ENCODE data around the gene IL11. TPM values are rescaled to one million over a fixed set of nuclear protein-coding genes. Genes with fewer than 3 reads are reported as not detected.

Gene IL11
- total RNA-seq, 4 donors from 2014 or later, result 0.66 TPM; not detected in 3

DNA sequence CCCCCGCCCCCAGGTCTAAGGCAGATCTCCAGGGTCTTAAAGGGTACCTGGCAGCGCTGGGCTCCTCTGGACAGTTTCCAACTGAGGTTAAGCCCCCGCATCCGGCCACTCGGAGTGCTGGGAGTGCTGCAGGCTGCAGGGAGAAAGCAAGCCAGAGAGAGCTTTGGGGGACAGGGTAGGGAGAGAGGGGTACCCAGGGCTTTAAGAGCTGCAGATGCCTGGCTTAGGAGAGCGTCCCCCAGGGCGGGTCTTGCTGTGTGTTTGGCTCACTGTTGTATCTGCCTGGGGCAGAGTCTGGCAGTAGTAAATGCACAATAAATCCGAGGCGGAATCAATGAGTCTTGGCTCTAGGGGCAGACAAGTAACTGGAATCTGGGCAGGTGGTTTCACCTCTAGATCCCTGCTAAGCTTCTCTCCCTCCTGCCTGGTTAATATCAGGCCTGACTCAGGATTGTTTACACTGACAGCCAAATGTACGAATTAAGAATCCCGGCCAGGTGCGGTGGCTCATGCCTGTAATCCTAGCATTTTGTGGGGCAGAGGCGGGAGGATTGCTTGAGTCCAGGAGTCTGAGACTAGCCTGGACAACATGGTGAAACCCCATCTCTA is 14.9 kb downstream of the IL11 start:
- no peaks in the 10 kb centered on the region for H3K36me3 ChIP-seq
- in situ Hi-C loops (cut with MboI; ENCODE audit: low sequenced_read_pairs in 4 of 4), result no loop called here
- H3K9me3 ChIP-seq, result no peaks in the 10 kb centered on the region
- ATAC-seq (no peak), DNase-seq (no peak)
- no peak overlapping the region for H3K4me3 ChIP-seq
- no peak overlapping the region for H3K27ac ChIP-seq
- no peak for TF ChIP-seq POLR2A (IDR thresholded peaks at IDR 0.05)
- TF ChIP-seq, protein P1, sequence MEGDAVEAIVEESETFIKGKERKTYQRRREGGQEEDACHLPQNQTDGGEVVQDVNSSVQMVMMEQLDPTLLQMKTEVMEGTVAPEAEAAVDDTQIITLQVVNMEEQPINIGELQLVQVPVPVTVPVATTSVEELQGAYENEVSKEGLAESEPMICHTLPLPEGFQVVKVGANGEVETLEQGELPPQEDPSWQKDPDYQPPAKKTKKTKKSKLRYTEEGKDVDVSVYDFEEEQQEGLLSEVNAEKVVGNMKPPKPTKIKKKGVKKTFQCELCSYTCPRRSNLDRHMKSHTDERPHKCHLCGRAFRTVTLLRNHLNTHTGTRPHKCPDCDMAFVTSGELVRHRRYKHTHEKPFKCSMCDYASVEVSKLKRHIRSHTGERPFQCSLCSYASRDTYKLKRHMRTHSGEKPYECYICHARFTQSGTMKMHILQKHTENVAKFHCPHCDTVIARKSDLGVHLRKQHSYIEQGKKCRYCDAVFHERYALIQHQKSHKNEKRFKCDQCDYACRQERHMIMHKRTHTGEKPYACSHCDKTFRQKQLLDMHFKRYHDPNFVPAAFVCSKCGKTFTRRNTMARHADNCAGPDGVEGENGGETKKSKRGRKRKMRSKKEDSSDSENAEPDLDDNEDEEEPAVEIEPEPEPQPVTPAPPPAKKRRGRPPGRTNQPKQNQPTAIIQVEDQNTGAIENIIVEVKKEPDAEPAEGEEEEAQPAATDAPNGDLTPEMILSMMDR (IDR thresholded peaks at IDR 0.05 in 4 of 5, conservative IDR thresholded peaks at IDR 0.05 in 1 of 5), result no peak
- intact Hi-C loops (cut with DNase I; ENCODE audit: low total_unique reads), result no loop called here
- peaks cover 42 to 56% (median 54%) of the 10 kb centered on the region in 3 donors for H3K27me3 ChIP-seq
- peaks cover 0 to 15% of the 10 kb centered on the region in 2 donors for H3K4me1 ChIP-seq

DNA sequence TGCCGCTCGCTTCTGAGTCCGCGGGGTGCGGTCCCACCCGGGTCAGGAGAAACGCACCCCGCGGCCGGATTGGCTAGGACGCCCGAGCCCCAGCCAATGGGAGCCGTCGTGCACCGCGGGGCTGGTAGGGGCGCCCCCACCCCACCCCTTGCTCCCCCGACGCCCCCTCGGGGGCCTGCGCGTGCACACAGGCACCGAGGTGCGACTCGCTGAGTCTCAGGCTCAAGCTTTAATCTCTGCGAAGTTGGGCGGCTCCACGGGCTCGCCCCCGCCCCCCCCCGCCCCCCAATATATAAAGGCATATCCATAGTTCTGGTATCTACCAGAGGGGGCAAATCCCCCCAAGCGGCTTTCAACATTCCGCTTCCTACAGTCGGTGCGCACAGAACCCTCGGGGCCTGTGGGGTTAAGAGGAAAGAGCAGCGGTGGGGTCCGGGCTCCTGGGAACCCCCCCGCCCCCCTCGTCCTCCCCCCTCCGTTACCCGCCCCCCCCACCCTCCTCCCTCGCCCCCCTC is 15.5 kb downstream of the IL11 start, which contains the start of gene COX6B2:
TSS of gene COX6B2 (minus strand) at position 22 of the 515 bp plus-strand sequence. CDS start 198 bp downstream, outside the sequence.
- peaks cover 42 to 57% (median 54%) of the 10 kb centered on the region in 3 donors for H3K27me3 ChIP-seq
- peak within 1 kb of the TSS; percentile 46 to 54 (median 50) for H3K4me3 ChIP-seq
- H3K36me3 ChIP-seq, result no peaks in the 10 kb centered on the region
- no peaks in the 10 kb centered on the region for H3K9me3 ChIP-seq
- no peak within 1 kb of the TSS for H3K27ac ChIP-seq
- DNase-seq (no peak), ATAC-seq (no peak)
- in situ Hi-C loops (cut with MboI; ENCODE audit: low sequenced_read_pairs in 4 of 4), result no loop called here
- intact Hi-C loops (cut with DNase I; ENCODE audit: low total_unique reads), result no loop called here
- TF ChIP-seq, protein P1 (IDR thresholded peaks at IDR 0.05 in 4 of 5, conservative IDR thresholded peaks at IDR 0.05 in 1 of 5), result no peak
- TF ChIP-seq POLR2A (IDR thresholded peaks at IDR 0.05), result no peak
- H3K4me1 ChIP-seq, result peaks cover 0 to 15% of the 10 kb centered on the region in 2 donors

DNA sequence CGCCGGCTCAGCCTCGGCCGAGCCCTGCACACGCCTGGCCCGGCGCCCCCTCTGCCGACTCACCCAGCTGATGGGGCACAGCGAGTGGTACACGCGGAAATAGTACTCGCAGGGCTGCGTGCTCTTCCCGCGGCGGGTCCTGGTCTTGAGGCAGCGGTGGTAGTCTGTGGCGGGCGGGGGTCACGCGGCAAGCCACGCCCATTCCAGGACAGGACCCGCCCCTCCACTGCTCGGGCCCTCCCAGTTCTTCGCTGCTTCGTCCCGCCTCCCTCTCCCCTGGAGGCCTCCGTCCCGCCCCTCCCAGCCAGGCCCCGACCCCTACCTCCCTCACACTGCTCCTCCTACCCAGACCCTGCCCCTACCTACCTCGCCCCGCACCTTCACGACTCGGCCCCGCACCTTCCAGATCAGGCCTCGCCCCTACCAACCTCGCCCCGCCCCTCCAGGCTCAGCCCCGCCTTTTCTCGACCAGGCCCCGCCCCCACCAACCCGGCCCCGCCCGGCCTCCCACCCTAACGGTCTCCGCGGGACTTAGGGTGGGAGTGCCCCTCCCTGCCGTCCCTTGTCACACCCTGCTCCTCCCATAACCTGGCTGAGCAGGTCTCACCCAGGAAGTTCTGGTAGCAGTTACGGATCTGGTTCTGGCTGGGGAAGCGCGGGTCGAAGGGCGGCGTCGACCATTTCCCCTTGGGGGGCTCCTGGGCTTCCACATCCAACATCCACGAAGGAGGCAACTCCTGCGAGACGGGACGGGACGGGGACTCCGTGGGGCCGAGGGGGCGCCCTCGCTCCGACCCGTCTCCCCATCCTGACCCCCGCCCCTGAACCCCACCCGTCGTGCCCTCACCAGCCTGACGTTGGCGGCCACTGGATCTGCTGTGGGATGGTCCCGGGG is 16.2 kb downstream of the IL11 start:
- DNase-seq, result peak in 1 of 2 donors; percentile 36
- H3K36me3 ChIP-seq, result no peaks in the 10 kb centered on the region
- intact Hi-C loops (cut with DNase I; ENCODE audit: low total_unique reads), result no loop called here
- H3K4me1 ChIP-seq, result peaks cover 0 to 15% of the 10 kb centered on the region in 2 donors
- H3K27ac ChIP-seq, result no peak overlapping the region
- peaks cover 42 to 57% (median 54%) of the 10 kb centered on the region in 3 donors for H3K27me3 ChIP-seq
- ATAC-seq, result peak; percentile 84 to 86
- no peaks in the 10 kb centered on the region for H3K9me3 ChIP-seq
- H3K4me3 ChIP-seq, result peak overlapping the region; percentile 46 to 54 (median 50)
- in situ Hi-C loops (cut with MboI; ENCODE audit: low sequenced_read_pairs in 4 of 4), result no loop called here
- TF ChIP-seq POLR2A (IDR thresholded peaks at IDR 0.05), result no peak
- TF ChIP-seq, protein P1 (IDR thresholded peaks at IDR 0.05 in 4 of 5, conservative IDR thresholded peaks at IDR 0.05 in 1 of 5), result no peak

DNA sequence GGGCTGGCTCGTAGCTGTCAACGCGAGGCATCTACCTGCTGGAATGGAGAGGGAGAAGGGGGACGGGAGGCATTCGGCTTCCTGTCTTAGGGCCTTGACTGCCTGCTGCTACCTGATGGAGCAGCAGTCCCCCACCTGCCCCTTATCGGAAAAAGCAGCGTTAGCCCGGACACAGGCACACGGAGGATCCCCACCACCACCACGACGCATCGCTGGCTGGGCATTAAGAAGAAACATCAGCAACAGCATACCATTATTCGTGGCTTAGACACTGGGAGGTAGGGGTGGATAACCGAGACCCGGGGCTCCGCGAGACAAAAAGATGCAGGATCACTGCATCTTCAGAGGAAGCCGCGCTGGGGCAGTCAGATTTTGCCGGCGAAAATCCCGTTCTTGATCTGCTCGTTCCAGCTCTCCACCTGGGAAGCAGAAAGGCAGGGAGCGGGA is 16.9 kb downstream of the IL11 start:
- H3K4me3 ChIP-seq, result peak overlapping the region; percentile 46 to 54 (median 50)
- H3K36me3 ChIP-seq, result no peaks in the 10 kb centered on the region
- H3K27ac ChIP-seq, result no peak overlapping the region
- no peaks in the 10 kb centered on the region for H3K9me3 ChIP-seq
- no peak for DNase-seq
- in situ Hi-C loops (cut with MboI; ENCODE audit: low sequenced_read_pairs in 4 of 4) (no loop called here), intact Hi-C loops (cut with DNase I; ENCODE audit: low total_unique reads) (no loop called here)
- H3K4me1 ChIP-seq, result peaks cover 0 to 15% of the 10 kb centered on the region in 2 donors
- ATAC-seq, result no peak
- TF ChIP-seq, protein P1 (IDR thresholded peaks at IDR 0.05 in 4 of 5, conservative IDR thresholded peaks at IDR 0.05 in 1 of 5), result no peak
- TF ChIP-seq POLR2A (IDR thresholded peaks at IDR 0.05), result no peak
- peaks cover 42 to 57% (median 54%) of the 10 kb centered on the region in 3 donors for H3K27me3 ChIP-seq
